ENCODE results near the gene RERE.

Gene RERE

GRCh38 chr1:8376358-8376840, 441.0 kb downstream of the RERE start:
- Mint-ChIP-seq H3K9me3 (no peaks in the 10 kb centered on the region), H3K27ac (peak overlapping the region; percentile 22), H3K4me1 (ENCODE audit: low read depth) (peaks cover 84% of the 10 kb centered on the region), H3K27me3 (no peaks in the 10 kb centered on the region), H3K4me3 (no peak overlapping the region), H3K36me3 (ENCODE audit: low read depth) (peaks cover 91% of the 10 kb centered on the region)
- intact Hi-C loops (cut with micrococcal nuclease) = no loop called here

GRCh38 chr1:8374812-8375211, 442.6 kb downstream of the RERE start:
- H3K36me3 Mint-ChIP-seq (ENCODE audit: low read depth) = peaks cover 91% of the 10 kb centered on the region

GRCh38 chr1:8374356-8374755, 443.1 kb downstream of the RERE start:
- peaks cover 91% of the 10 kb centered on the region for H3K36me3 Mint-ChIP-seq (ENCODE audit: low read depth)
- H3K27ac Mint-ChIP-seq = peak overlapping the region; percentile 72
- no peak overlapping the region for H3K4me3 Mint-ChIP-seq
- intact Hi-C loops (cut with micrococcal nuclease) = no loop called here
- peaks cover 88% of the 10 kb centered on the region for H3K4me1 Mint-ChIP-seq (ENCODE audit: low read depth)
- H3K9me3 Mint-ChIP-seq = no peaks in the 10 kb centered on the region
- H3K27me3 Mint-ChIP-seq = no peaks in the 10 kb centered on the region

More at GRCh38 chr1:8374812-8375211, 442.6 kb downstream of the RERE start:
- peak overlapping the region; percentile 2 for H3K4me3 Mint-ChIP-seq
- intact Hi-C loops (cut with micrococcal nuclease) = no loop called here
- H3K4me1 Mint-ChIP-seq (ENCODE audit: low read depth) = peaks cover 87% of the 10 kb centered on the region
- peak overlapping the region; percentile 72 for H3K27ac Mint-ChIP-seq
- no peaks in the 10 kb centered on the region for H3K27me3 Mint-ChIP-seq
- no peaks in the 10 kb centered on the region for H3K9me3 Mint-ChIP-seq

GRCh38 chr1:8373581-8374241, 443.7 kb downstream of the RERE start:
- intact Hi-C loops (cut with micrococcal nuclease) = no loop called here
- no peaks in the 10 kb centered on the region for H3K9me3 Mint-ChIP-seq
- peaks cover 82% of the 10 kb centered on the region for H3K4me1 Mint-ChIP-seq (ENCODE audit: low read depth)
- no peaks in the 10 kb centered on the region for H3K27me3 Mint-ChIP-seq
- peaks cover 91% of the 10 kb centered on the region for H3K36me3 Mint-ChIP-seq (ENCODE audit: low read depth)
- H3K4me3 Mint-ChIP-seq = peak overlapping the region; percentile 6
- H3K27ac Mint-ChIP-seq = peak overlapping the region; percentile 72

- intact Hi-C loops (cut with micrococcal nuclease) = no loop called here
- no peak overlapping the region for H3K4me3 Mint-ChIP-seq
- no peaks in the 10 kb centered on the region for H3K9me3 Mint-ChIP-seq
- H3K36me3 Mint-ChIP-seq (ENCODE audit: low read depth) = peaks cover 91% of the 10 kb centered on the region
- no peaks in the 10 kb centered on the region for H3K27me3 Mint-ChIP-seq
- peak overlapping the region; percentile 72 for H3K27ac Mint-ChIP-seq
- H3K4me1 Mint-ChIP-seq (ENCODE audit: low read depth) = peaks cover 81% of the 10 kb centered on the region
These were observed 444.3 kb downstream of the RERE start for GRCh38 chr1:8373125-8373524.

- Mint-ChIP-seq H3K36me3 (ENCODE audit: low read depth) (peaks cover 94% of the 10 kb centered on the region), H3K27ac (no peak overlapping the region), H3K4me1 (ENCODE audit: low read depth) (peaks cover 84% of the 10 kb centered on the region), H3K27me3 (no peaks in the 10 kb centered on the region), H3K4me3 (no peak overlapping the region), H3K9me3 (no peaks in the 10 kb centered on the region)
- intact Hi-C loops (cut with micrococcal nuclease) = no loop called here
These were observed 446.0 kb downstream of the RERE start for GRCh38 chr1:8371372-8371991.

- no peak overlapping the region for H3K27ac Mint-ChIP-seq
- peaks cover 94% of the 10 kb centered on the region for H3K36me3 Mint-ChIP-seq (ENCODE audit: low read depth)
- intact Hi-C loops (cut with micrococcal nuclease) = no loop called here
- H3K4me1 Mint-ChIP-seq (ENCODE audit: low read depth) = peaks cover 84% of the 10 kb centered on the region
- H3K27me3 Mint-ChIP-seq = no peaks in the 10 kb centered on the region
- no peak overlapping the region for H3K4me3 Mint-ChIP-seq
- no peaks in the 10 kb centered on the region for H3K9me3 Mint-ChIP-seq
These were observed 446.5 kb downstream of the RERE start for GRCh38 chr1:8370905-8371315.

GRCh38 chr1:8370046-8370881, 447.2 kb downstream of the RERE start:
- Mint-ChIP-seq H3K27me3 (no peaks in the 10 kb centered on the region), H3K4me1 (ENCODE audit: low read depth) (peaks cover 88% of the 10 kb centered on the region), H3K27ac (no peak overlapping the region), H3K4me3 (no peak overlapping the region), H3K9me3 (no peaks in the 10 kb centered on the region), H3K36me3 (ENCODE audit: low read depth) (peaks cover 99% of the 10 kb centered on the region)
- intact Hi-C loops (cut with micrococcal nuclease) = no loop called here

GRCh38 chr1:8368956-8369639, 448.3 kb downstream of the RERE start:
- intact Hi-C loops (cut with micrococcal nuclease) = no loop called here
- H3K9me3 Mint-ChIP-seq = no peaks in the 10 kb centered on the region
- no peak overlapping the region for H3K27ac Mint-ChIP-seq
- H3K27me3 Mint-ChIP-seq = no peaks in the 10 kb centered on the region
- peaks cover 100% of the 10 kb centered on the region for H3K36me3 Mint-ChIP-seq (ENCODE audit: low read depth)
- H3K4me3 Mint-ChIP-seq = no peak overlapping the region
- peaks cover 77% of the 10 kb centered on the region for H3K4me1 Mint-ChIP-seq (ENCODE audit: low read depth)

GRCh38 chr1:8367571-8368194, 449.8 kb downstream of the RERE start:
- H3K36me3 Mint-ChIP-seq (ENCODE audit: low read depth) = peaks cover 100% of the 10 kb centered on the region

GRCh38 chr1:8365661-8366362, 451.6 kb downstream of the RERE start:
- no peaks in the 10 kb centered on the region for H3K27me3 Mint-ChIP-seq
- H3K9me3 Mint-ChIP-seq = no peaks in the 10 kb centered on the region
- intact Hi-C loops (cut with micrococcal nuclease) = no loop called here
- no peak overlapping the region for H3K27ac Mint-ChIP-seq
- no peak overlapping the region for H3K4me3 Mint-ChIP-seq
- peaks cover 100% of the 10 kb centered on the region for H3K36me3 Mint-ChIP-seq (ENCODE audit: low read depth)
- H3K4me1 Mint-ChIP-seq (ENCODE audit: low read depth) = peaks cover 44% of the 10 kb centered on the region

More at GRCh38 chr1:8367571-8368194, 449.8 kb downstream of the RERE start:
- Mint-ChIP-seq H3K4me3 (no peak overlapping the region), H3K9me3 (no peaks in the 10 kb centered on the region), H3K27me3 (no peaks in the 10 kb centered on the region), H3K4me1 (ENCODE audit: low read depth) (peaks cover 63% of the 10 kb centered on the region), H3K27ac (no peak overlapping the region)
- intact Hi-C loops (cut with micrococcal nuclease) = no loop called here

- Mint-ChIP-seq H3K27ac (no peak overlapping the region), H3K36me3 (ENCODE audit: low read depth) (peaks cover 100% of the 10 kb centered on the region)
These were observed 452.7 kb downstream of the RERE start for GRCh38 chr1:8364528-8365442.

More at GRCh38 chr1:8364528-8365442, 452.7 kb downstream of the RERE start:
- H3K4me3 Mint-ChIP-seq = no peak overlapping the region
- intact Hi-C loops (cut with micrococcal nuclease) = no loop called here
- no peaks in the 10 kb centered on the region for H3K27me3 Mint-ChIP-seq
- peaks cover 34% of the 10 kb centered on the region for H3K4me1 Mint-ChIP-seq (ENCODE audit: low read depth)
- H3K9me3 Mint-ChIP-seq = no peaks in the 10 kb centered on the region
